ENCODE measurements around the gene CENPN.

The CENPN gene

DNA sequence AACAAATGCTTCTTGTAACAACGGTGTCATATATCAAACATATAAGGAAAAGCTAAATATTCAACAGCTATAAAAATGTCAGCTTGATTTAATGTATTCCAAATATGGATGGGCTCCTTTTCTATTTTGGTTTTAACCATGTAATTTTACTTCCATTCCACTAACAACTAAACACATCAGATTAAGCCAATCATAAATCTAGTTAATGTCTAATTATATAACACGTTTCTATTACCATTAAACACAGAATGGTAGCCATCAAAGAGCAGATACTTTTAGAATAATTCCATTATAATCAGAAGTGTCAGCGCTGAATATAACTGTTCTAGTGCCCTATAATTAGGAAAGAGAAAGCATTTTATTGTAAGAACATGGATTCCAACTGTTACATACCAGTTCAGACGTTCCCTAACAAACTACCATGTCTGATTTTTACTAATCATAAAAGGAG lies 10.3 kb upstream of the CENPN start:
- no peak for DNase-seq
- Histone ChIP-seq H3K4me3 (ENCODE audit: low read depth, low read length) (no peak overlapping the region), H3K27me3 (ENCODE audit: insufficient read depth, low read depth, severe bottlenecking) (no peaks in the 10 kb centered on the region), H3K9me3 (ENCODE audit: severe bottlenecking) (no peaks in the 10 kb centered on the region), H3K27ac (no peak overlapping the region), H3K36me3 (no peaks in the 10 kb centered on the region)
- TF ChIP-seq, protein P1, sequence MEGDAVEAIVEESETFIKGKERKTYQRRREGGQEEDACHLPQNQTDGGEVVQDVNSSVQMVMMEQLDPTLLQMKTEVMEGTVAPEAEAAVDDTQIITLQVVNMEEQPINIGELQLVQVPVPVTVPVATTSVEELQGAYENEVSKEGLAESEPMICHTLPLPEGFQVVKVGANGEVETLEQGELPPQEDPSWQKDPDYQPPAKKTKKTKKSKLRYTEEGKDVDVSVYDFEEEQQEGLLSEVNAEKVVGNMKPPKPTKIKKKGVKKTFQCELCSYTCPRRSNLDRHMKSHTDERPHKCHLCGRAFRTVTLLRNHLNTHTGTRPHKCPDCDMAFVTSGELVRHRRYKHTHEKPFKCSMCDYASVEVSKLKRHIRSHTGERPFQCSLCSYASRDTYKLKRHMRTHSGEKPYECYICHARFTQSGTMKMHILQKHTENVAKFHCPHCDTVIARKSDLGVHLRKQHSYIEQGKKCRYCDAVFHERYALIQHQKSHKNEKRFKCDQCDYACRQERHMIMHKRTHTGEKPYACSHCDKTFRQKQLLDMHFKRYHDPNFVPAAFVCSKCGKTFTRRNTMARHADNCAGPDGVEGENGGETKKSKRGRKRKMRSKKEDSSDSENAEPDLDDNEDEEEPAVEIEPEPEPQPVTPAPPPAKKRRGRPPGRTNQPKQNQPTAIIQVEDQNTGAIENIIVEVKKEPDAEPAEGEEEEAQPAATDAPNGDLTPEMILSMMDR (IDR thresholded peaks at IDR 0.05; ENCODE audit: low read depth, low read length), result no peak

DNA sequence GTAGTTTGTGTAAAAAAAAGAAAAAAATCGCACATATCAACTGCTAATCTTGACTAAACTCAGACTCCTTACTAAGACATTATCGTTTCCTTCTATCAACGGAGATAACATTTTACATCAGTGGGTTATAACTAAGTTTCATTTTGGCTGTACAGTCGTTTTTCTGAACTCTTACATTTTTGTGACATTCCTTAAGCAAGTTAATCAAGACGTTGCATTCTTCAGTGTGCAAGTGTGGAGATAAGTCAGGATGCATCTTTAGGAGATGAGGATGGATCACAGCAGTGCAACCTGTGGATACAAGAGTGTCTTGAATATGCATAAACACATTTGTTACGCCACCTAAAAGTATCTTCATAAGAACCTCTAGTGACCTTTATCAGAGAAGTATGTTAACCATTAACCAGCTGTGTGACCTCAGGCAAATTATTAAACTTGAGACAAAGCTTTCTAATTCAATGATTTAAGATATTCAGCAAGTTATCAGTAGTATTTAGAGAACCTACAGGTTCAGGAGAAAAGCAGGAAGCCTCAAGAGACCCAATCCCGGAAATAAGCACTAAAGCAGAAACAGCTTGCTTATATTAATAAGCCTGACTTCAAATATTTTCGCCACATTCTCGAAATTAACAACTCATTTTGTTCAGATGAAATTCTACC lies 9.7 kb upstream of the CENPN start:
- Histone ChIP-seq H3K36me3 (no peaks in the 10 kb centered on the region), H3K9me3 (ENCODE audit: severe bottlenecking) (no peaks in the 10 kb centered on the region), H3K27ac (no peak overlapping the region), H3K4me3 (ENCODE audit: low read depth, low read length) (no peak overlapping the region), H3K27me3 (ENCODE audit: insufficient read depth, low read depth, severe bottlenecking) (no peaks in the 10 kb centered on the region)
- TF ChIP-seq, protein P1 (IDR thresholded peaks at IDR 0.05; ENCODE audit: low read depth, low read length), result no peak
- no peak for DNase-seq

DNA sequence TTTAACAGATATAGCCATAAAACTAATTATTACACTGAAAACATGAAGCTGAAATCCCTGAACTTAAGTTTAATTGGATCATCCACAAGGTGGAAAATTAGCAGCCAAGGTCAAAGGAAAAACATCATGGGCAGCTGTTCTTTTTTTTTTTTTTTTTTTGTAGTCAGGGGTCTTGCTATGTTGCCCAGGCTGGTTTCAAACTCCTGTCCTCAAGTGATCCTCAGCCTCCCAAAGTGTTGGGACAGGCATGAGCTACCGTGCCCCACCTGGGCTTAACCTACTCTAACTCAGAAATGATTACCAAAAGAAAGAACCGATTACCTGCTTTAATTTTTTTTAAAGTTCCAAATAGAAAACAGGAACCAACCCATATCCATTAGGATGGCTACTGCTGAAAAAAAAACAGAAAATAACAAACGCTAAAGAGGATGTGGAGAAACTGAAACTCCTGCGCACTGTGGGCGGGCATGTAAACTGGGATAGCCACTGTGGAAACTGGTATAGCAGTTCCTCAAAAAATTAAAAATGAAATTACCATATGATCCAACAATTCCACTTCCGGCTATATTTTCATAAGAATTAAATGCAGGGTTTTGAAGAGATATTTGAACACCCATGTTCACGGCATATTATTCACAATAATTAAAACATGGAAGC lies 8.9 kb upstream of the CENPN start:
- H3K27ac ChIP-seq, result no peak overlapping the region
- H3K4me3 ChIP-seq (ENCODE audit: low read depth, low read length), result no peak overlapping the region
- H3K9me3 ChIP-seq (ENCODE audit: severe bottlenecking), result no peaks in the 10 kb centered on the region
- no peaks in the 10 kb centered on the region for H3K36me3 ChIP-seq
- no peak for DNase-seq
- H3K27me3 ChIP-seq (ENCODE audit: insufficient read depth, low read depth, severe bottlenecking), result no peaks in the 10 kb centered on the region
- TF ChIP-seq, protein P1 (IDR thresholded peaks at IDR 0.05; ENCODE audit: low read depth, low read length), result no peak

DNA sequence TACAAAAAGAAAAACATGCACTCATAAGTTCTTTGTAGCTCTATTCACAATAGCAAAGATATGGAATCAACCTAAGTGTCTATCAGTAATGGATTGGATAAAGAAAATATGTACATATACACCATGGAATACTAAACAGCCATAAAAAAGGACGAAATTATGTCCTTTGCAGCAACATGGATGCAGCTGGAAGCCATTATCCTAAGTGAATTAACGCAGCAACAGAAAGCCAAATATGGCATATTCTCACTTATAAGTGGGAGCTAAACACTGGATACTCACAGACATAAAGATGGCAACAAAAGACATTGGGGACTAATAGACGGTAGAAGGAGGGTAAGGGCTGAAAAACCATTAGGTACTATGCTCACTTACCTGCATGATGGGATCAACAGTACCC lies 6.1 kb upstream of the CENPN start:
- H3K4me3 ChIP-seq (ENCODE audit: low read depth, low read length), result no peak overlapping the region
- no peaks in the 10 kb centered on the region for H3K9me3 ChIP-seq (ENCODE audit: severe bottlenecking)
- H3K27ac ChIP-seq, result no peak overlapping the region
- no peaks in the 10 kb centered on the region for H3K27me3 ChIP-seq (ENCODE audit: insufficient read depth, low read depth, severe bottlenecking)
- DNase-seq, result no peak
- TF ChIP-seq, protein P1 (IDR thresholded peaks at IDR 0.05; ENCODE audit: low read depth, low read length), result no peak
- H3K36me3 ChIP-seq, result no peaks in the 10 kb centered on the region

DNA sequence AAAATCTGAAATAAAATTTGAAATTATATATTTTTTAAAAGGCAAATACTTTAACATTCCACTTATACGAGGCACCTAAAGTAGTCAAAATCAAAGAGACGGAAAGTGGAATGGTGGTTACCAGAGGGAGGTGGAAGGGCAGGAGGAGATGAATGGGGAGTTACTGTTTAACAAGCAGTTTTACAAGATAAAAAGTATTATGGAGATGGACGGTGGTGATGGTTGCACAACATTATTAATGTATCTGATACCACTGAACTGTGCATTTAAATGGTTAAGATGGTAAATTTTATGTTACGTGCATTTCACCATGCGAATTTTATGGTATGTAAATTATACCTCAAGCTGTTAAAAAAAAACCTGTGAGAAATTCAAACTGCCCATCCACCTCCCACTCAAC lies 5.7 kb upstream of the CENPN start:
- H3K27me3 ChIP-seq (ENCODE audit: insufficient read depth, low read depth, severe bottlenecking), result no peaks in the 10 kb centered on the region
- DNase-seq, result no peak

More for the DNA sequence above, 5.7 kb upstream of the CENPN start:
- Histone ChIP-seq H3K27ac (no peak overlapping the region), H3K9me3 (ENCODE audit: severe bottlenecking) (no peaks in the 10 kb centered on the region), H3K36me3 (no peaks in the 10 kb centered on the region), H3K4me3 (ENCODE audit: low read depth, low read length) (no peak overlapping the region)
- TF ChIP-seq, protein P1 (IDR thresholded peaks at IDR 0.05; ENCODE audit: low read depth, low read length), result no peak
